GM12892 (cell line): ENCODE data around the gene MAP2K5.

ENCODE experiments used
- DNase-seq: peaks from one replicate; pipeline ENCODE4 v3.0.0; 2011; ENCODE audit not compliant: insufficient read length
- FAIRE-seq: peaks from 2 replicates; lab custom pipeline; 2011; peaks lifted over from hg19 to GRCh38; lab: Jason Lieb, UNC
- POLR2A ChIP-seq: IDR thresholded peaks from 2 replicates; pipeline ENCODE4 v1.6.1; 2011; ENCODE audit warnings: low read depth, low read length, control low read depth
- POLR2AphosphoS5 ChIP-seq: IDR thresholded peaks from 2 replicates; pipeline ENCODE4 v1.6.1; 2011; ENCODE audit warnings: low read depth, low read length, control low read depth
- TAF1 ChIP-seq: IDR thresholded peaks from 2 replicates; pipeline ENCODE4 v1.6.1; 2011; ENCODE audit warnings: low read depth, mild to moderate bottlenecking, control low read depth, low read length, borderline replicate concordance

The MAP2K5 gene

GRCh38 chr15:67722030-67722817 lies 179.7 kb downstream of the MAP2K5 start:
- no peak for TF ChIP-seq TAF1
- no peak for TF ChIP-seq POLR2A
- no peak for TF ChIP-seq POLR2AphosphoS5
- FAIRE-seq (no peak), DNase-seq (no peak)

- DNase-seq = no peak
- no peak for FAIRE-seq
- TF ChIP-seq TAF1 = no peak
- TF ChIP-seq POLR2A = no peak
- no peak for TF ChIP-seq POLR2AphosphoS5
Measured at GRCh38 chr15:67723294-67724024, 181.0 kb downstream of the MAP2K5 start.

- TF ChIP-seq POLR2AphosphoS5 (no peak), POLR2A (no peak), TAF1 (no peak)
- FAIRE-seq (no peak), DNase-seq (no peak)
Measured at GRCh38 chr15:67724691-67725375, 182.3 kb downstream of the MAP2K5 start.

- DNase-seq (no peak), FAIRE-seq (no peak)
- TF ChIP-seq TAF1 = no peak
- TF ChIP-seq POLR2A = no peak
- TF ChIP-seq POLR2AphosphoS5 = no peak
Measured at GRCh38 chr15:67730135-67730534, 187.6 kb downstream of the MAP2K5 start.

- no peak for TF ChIP-seq POLR2AphosphoS5
- TF ChIP-seq TAF1 = no peak
- TF ChIP-seq POLR2A = no peak
- no peak for DNase-seq
- FAIRE-seq = no peak
Measured at GRCh38 chr15:67731112-67731721, 188.7 kb downstream of the MAP2K5 start.

- FAIRE-seq (no peak), DNase-seq (no peak)
- no peak for TF ChIP-seq TAF1
Measured at GRCh38 chr15:67732164-67732563, 189.7 kb downstream of the MAP2K5 start.

- DNase-seq = no peak
- FAIRE-seq = no peak
- TF ChIP-seq POLR2A (no peak), TAF1 (no peak), POLR2AphosphoS5 (no peak)
Measured at GRCh38 chr15:67732671-67733374, 190.3 kb downstream of the MAP2K5 start.

- DNase-seq = peak; percentile 6
- FAIRE-seq = no peak
- TF ChIP-seq TAF1 (no peak), POLR2AphosphoS5 (no peak), POLR2A (no peak)
Measured at GRCh38 chr15:67735896-67736295, 193.4 kb downstream of the MAP2K5 start.

- FAIRE-seq = no peak
- TF ChIP-seq POLR2AphosphoS5 = no peak
- no peak for DNase-seq
Measured at GRCh38 chr15:67736810-67737209, 194.3 kb downstream of the MAP2K5 start.

- DNase-seq = no peak
- FAIRE-seq = no peak
- TF ChIP-seq POLR2A (no peak), TAF1 (no peak), POLR2AphosphoS5 (no peak)
Measured at GRCh38 chr15:67738056-67738455, 195.6 kb downstream of the MAP2K5 start.

- no peak for FAIRE-seq
- TF ChIP-seq TAF1 (no peak), POLR2A (no peak), POLR2AphosphoS5 (no peak)
- no peak for DNase-seq
Measured at GRCh38 chr15:67740405-67740804, 197.9 kb downstream of the MAP2K5 start.
